Bronchial epithelial cell (primary cell): Measurements from ENCODE around the gene NPIPB2. TPM values are rescaled to one million over a fixed set of nuclear protein-coding genes. Genes with fewer than 3 reads are reported as not detected.
"Not testable (repeated sequence)": the region's sequence is repeated elsewhere in the genome, so short reads cannot be mapped to it uniquely, and the experiment has no call there.

Source experiments
- DNase-seq: peaks from one replicate; pipeline ENCODE4 v3.0.0-alpha.2; 2010; ENCODE audit warnings: low read depth
- FAIRE-seq: peaks from 2 replicates; lab custom pipeline; 2011; peaks lifted over from hg19 to GRCh38; lab: Jason Lieb, UNC
- H3K27me3 ChIP-seq: 2 replicates; pipeline ENCODE4 v1.5.1; 2011; ENCODE audit warnings: low read length; ENCODE audit not compliant: control insufficient read depth, insufficient read depth
- H3K36me3 ChIP-seq: 2 replicates; pipeline ENCODE4 v1.5.1; 2011; ENCODE audit warnings: low read length; ENCODE audit not compliant: control insufficient read depth, insufficient read depth
- H3K4me3 ChIP-seq: 2 replicates; pipeline ENCODE4 v1.5.1; 2011; ENCODE audit warnings: mild to moderate bottlenecking, low read depth, low read length, control low read depth
- total RNA-seq: library from RNA; depleted of rRNA; stranded (reverse); fragments of >200 nt; gene quantifications from 2 replicates; pipeline ENCODE4 v1.2.1, GENCODE V29; 2014
- TF ChIP-seq, protein P1 (sequence below): IDR thresholded peaks from 2 replicates; pipeline ENCODE4 v1.5.1; 2011; ENCODE audit warnings: mild to moderate bottlenecking, moderate library complexity, low read length, control low read depth, inconsistent platforms; ENCODE audit not compliant: insufficient read depth, severe bottlenecking

NPIPB2 gene
- total RNA-seq, 1 donor from 2014 or later: 3.2 TPM

DNA sequence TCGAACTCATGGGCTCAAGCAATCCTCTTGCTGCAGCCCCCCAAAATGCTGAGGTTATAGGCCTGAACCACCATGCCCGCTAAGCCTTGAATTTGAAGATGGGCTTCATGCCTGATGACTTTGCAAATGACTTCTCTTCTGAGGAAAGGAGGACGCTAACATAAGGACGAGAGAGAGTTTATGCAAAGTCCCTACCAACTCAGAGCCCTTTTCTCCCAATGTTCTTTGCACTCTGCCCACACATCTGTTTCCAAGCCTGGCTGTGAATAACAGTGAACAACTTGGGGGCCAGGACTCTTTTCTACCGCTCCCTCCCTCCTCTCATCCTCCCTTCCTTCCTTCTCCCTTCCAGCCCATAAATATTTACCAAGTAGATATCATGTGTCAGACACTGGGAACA is 8.5 kb upstream of the NPIPB2 start:
- FAIRE-seq (no peak), DNase-seq (no peak)
- Histone ChIP-seq H3K4me3 (no peak overlapping the region), H3K36me3 (no peaks in the 10 kb centered on the region), H3K27me3 (no peaks in the 10 kb centered on the region)
- TF ChIP-seq, protein P1, sequence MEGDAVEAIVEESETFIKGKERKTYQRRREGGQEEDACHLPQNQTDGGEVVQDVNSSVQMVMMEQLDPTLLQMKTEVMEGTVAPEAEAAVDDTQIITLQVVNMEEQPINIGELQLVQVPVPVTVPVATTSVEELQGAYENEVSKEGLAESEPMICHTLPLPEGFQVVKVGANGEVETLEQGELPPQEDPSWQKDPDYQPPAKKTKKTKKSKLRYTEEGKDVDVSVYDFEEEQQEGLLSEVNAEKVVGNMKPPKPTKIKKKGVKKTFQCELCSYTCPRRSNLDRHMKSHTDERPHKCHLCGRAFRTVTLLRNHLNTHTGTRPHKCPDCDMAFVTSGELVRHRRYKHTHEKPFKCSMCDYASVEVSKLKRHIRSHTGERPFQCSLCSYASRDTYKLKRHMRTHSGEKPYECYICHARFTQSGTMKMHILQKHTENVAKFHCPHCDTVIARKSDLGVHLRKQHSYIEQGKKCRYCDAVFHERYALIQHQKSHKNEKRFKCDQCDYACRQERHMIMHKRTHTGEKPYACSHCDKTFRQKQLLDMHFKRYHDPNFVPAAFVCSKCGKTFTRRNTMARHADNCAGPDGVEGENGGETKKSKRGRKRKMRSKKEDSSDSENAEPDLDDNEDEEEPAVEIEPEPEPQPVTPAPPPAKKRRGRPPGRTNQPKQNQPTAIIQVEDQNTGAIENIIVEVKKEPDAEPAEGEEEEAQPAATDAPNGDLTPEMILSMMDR: no peak

DNA sequence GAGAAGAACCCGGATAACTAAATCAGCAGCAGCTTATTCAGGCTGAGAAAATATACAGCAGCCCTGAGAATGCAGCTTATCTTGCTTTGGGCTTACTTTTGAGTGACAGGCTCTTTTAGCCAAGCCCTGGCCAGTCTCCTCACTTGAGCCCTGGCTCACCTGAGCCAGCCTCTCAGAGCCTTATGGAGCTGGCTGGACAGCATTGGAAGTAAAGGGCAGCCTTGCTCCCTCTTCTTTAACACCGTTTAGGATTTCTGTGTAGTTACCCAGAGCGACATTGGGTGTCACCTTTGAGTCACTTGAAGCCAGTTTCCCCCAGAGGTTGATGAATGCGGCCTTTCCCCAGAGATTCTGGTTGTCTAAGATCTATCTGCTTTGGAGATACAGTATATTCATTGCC is 7.7 kb upstream of the NPIPB2 start:
- Histone ChIP-seq H3K36me3 (no peaks in the 10 kb centered on the region), H3K27me3 (no peaks in the 10 kb centered on the region), H3K4me3 (no peak overlapping the region)
- FAIRE-seq (no peak), DNase-seq (peak; percentile 44)
- TF ChIP-seq, protein P1: peak; percentile 51

DNA sequence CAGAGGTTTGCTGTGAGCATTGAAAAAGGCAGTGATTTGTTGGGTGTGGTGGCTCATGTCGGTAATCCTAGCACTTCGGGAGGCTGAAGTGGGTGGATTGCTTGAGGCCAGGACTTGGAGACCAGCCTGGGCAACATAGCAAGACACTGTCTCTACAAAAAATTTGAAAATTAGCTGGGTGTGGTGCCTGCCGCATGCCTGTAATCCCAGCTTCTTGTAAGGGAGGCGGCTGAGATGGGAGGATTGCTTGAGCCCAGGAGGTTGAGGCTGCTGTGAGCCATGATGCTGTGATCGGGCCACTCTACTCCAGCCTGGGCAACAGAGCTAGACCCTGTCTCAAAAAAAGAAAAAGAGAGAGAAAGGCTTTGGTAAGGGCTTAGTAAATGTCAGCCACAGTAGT is 7.0 kb upstream of the NPIPB2 start:
- TF ChIP-seq, protein P1: no peak
- FAIRE-seq (no peak), DNase-seq (no peak)

DNA sequence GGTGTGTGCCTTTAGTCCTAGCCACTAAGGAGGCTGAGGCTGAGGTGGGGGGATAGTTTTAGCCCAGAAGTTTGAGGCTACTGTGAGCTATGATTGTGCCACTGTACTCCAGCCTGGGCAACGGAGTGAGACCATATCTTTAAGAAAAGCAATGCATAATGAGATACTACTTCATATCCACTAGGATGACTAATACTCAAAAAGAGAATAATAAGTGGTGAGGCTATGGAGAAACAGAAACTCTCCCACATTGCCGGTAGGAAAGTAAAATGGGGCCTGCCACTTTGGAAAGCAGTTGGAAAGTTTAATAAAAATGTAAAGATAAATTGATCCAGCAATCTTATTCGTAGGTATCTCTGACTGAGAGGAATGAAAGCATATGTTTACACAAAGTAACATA is 4.6 kb upstream of the NPIPB2 start:
- no peak for FAIRE-seq
- TF ChIP-seq, protein P1: no peak
- no peaks in the 10 kb centered on the region for H3K36me3 ChIP-seq
- DNase-seq: no peak
- no peaks in the 10 kb centered on the region for H3K27me3 ChIP-seq
- no peak overlapping the region for H3K4me3 ChIP-seq

More for the DNA sequence above, 7.0 kb upstream of the NPIPB2 start:
- Histone ChIP-seq H3K4me3 (no peak overlapping the region), H3K36me3 (no peaks in the 10 kb centered on the region), H3K27me3 (no peaks in the 10 kb centered on the region)

DNA sequence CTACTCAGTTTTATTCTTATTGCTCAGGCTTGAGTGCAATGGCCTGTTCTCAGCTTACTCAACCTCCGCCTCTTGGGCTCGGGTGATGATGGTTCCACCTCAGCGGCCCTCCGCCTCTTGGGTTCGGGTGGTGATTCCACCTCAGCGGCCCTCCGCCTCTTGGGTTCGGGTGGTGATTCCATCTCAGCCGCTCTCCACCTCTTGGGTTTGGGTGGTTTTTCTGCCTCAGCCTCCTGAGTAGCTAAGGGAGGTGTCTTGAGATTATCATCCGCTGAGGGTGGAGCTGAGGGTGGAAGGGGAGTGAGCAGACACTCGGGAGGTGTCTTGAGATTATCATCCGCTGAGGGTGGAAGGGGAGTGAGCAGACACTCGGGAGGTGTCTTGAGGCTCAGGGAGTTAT is 14.5 kb downstream of the NPIPB2 start:
- not testable (repeated sequence) for H3K27me3 ChIP-seq, H3K36me3 ChIP-seq, DNase-seq, FAIRE-seq, H3K4me3 ChIP-seq

DNA sequence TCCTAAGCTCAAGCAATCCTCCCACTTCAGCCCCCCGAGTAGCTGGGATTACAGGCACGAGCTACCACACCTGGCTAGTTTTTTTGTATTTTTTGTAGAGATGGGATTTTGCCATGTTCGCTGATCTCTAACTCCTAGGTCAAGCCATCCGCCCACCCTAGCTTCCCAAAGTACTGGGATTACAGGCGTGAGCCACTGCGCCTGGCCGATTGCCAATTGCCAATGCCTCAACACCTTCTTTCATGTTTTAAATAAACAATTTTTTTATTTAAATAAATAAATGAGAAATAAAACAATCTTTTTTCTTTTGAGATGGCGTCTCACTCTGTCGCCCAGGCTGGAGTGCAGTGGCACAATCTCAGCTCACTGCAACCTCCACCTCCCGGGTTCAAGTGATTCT is 17.8 kb downstream of the NPIPB2 start:
- not testable (repeated sequence) for FAIRE-seq, H3K27me3 ChIP-seq, H3K36me3 ChIP-seq, DNase-seq, H3K4me3 ChIP-seq

DNA sequence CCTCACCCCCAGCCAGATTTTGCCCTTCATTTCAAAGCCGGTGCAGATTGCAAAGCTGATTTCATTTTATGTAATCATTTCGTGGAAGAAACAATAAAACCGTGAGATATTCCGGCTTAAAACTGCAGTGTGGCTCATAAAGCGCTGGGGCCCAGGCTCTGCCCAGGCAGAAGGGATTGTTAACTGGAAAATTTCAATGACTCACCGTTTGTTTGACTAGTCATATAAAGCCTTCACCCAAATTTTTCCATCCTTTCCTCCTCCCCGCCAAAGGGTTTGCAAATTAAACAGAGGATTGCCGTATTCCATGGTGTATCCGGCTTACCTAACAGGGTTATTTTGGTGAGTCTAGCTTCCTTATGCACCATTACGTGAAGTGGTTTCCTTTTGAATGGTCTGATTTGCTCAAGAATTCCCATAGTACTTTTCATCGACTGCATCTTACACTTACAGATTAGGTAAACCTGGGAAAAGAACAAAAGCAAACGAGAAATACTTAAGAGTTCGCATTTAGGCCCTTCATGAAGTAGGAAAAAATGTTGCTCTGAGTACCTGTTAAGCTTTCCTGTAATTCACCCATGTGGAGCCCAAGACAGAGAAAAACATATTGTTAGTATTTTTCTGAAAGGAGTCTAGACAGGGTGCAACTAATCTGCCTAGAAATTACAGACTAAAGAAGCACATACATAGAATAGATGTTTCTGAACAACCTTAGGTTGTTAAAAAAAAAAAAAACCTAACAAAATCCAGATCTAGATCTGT is 25.1 kb downstream of the NPIPB2 start:
- DNase-seq: peak; percentile 90
- Histone ChIP-seq H3K36me3 (no peaks in the 10 kb centered on the region), H3K27me3 (no peaks in the 10 kb centered on the region), H3K4me3 (peak overlapping the region; percentile 86)
- no peak for FAIRE-seq
- TF ChIP-seq, protein P1: peak; percentile 1
